NCI-H748 (cell line): Measurements from ENCODE around the gene CORO2B.
"Not testable (repeated sequence)": the region's sequence is repeated elsewhere in the genome, so short reads cannot be mapped to it uniquely, and the experiment has no call there.

Experiments used
- DNase-seq: peaks from one replicate; lab custom pipeline; 2025; ENCODE audit not compliant: unreplicated experiment; lab: John Stamatoyannopoulos, UW

CORO2B gene

DNA sequence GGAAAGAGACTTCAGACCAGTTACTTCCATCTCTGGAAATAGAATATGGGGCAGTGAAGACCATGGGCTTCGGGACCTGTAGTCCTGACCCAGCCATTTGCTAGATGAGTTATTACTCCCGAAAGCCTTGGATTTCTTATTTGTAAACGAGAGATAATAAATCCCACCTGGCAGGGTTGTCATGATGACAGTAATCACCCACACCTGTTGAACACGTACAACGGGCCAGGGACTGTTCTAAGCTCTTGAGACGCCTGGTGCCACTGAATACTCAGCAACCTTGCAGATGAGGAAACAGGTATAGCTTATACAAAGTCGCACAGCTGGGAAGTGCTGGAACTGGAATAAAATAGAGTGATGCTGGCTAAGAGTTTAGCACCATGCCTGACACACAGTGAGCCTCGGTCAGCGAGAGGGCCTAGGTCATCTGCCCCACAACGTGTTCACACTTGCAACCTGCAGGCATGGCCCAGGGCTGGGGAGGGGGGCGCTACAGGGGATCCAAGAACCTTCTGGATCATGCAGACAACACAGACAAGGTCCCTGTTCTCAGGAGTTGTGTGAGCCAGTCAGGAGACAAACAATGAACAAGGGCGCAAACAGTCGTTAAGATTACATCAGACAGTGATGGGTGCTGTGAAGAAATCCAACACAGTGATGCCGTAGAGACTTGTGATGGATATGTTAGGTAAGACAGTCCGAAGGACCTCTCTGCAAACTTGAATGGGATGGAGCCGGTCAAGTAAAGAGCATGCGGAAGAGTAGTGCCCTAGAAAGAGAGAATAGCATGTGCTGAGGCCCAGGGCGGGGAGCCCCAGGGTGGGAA is 89.2 kb downstream of the CORO2B start:
- DNase-seq, result no peak

DNA sequence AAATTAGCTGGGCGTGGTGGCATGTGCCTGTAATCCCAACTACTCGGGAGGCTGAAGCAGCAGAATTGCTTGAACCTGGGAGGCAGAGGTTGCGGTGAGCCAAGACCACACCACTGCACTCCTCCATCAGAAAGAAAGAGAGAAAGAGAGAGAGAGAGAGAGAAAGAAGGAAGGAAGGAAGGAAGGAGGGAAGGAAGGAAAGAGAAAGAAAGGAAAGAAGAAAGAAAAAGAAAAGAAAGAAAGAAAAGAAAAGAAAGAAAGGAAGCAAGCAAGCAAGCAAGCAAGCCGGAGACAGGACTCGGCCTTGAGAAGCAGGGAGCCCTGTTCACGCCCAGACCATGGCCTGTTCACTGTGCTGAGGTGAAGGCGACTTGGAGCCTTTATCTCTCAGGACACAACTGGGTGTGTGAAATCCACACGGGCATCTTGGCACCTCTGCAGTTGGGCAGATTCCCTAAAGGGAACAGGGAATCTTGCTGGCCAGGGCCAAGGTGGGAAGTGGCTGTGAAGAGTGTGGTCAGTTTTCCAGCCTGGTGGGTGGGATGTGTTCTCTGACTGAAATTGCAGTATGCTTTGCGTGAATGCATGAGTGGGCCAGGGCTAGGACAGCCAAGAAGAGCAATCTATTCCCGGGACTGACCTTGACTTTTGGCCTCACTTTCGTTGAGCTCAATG is 90.3 kb downstream of the CORO2B start:
- DNase-seq, result no peak

DNA sequence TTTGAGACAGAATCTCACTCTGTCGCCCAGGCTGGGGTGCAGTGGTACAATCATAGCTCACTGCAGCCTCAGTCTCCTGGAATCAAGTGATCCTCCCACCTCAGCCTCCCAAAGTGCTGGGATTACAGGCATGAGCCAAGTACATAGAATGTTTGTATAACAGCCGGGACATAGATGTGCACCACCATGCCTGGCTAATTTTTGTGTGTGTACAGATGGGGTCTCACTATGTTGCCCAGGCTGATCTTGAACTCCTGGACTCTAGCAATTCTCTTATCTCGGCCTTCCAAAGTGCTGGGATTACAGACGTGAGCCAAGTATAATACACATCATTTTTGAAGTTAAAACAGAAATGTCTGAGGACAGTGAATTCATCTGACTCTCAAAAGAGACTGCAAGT is 93.5 kb downstream of the CORO2B start:
- no peak for DNase-seq

DNA sequence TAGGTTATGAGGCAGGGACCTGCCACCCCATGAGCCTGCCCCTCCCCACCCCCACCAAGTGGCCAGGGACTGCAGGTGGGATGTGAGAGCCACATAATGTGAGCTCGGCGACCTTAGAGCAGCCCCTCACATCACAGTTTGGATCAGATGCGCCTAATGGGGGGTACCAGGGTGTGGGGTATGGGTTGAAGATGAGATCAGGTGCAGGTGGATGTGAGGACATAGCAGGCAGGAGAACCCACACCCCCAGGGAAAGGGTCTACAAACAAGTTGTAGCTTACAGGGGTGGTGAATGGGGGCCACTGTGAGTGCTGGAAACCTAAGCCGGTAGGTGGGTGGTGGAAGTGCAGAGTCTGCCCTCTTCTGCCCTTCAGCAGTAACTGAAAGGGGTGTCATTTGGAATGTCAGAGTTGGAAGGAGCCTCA is 94.0 kb downstream of the CORO2B start:
- DNase-seq, result peak; percentile 21

DNA sequence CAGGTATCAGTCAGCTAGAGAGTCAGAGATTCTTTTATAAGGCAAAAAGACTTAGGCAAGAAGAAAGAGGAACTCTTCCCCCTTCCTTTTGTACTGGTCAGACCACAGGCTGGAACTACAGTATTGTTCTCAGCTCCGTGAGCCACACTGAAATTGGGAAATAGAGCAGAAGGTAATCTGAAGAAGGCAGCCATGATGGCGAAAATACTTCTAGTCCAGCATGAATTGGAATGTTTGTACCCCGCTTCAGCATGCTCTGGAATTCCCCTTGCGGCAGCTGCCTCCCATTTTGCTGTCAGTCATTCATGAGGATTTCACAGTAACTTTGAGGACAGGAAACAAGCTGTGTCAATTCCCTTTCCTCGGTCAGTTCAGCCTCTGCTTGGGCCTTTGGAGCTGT is 96.2 kb downstream of the CORO2B start:
- no peak for DNase-seq

DNA sequence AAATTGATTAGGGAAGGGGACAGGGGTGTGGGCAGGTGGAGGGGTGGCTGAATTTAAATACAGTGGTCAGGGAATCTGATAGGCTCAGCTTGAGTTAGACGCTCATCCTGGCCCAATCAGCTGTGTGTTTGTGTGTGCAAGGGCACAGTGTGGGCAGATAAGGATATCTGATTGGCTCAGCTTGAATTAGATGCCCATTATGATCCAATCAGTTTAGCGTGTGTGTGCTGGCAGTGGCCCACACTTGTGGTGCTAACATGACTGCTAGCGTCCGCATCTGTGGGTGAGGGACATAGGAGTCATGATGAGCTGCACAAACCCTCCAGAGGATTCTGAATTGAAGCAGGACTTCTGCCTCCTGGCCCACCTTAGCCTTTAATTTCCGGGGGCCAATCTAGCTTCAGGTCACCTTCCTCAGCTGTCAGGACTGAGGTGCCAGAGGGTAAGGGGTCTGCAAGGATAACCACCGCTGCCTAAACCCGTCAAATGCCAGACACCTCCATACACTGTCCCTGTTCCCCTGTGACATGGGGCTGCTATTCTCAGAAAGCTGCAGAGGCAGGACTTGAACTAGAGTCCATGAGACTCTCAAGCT is 97.3 kb downstream of the CORO2B start:
- no peak for DNase-seq

DNA sequence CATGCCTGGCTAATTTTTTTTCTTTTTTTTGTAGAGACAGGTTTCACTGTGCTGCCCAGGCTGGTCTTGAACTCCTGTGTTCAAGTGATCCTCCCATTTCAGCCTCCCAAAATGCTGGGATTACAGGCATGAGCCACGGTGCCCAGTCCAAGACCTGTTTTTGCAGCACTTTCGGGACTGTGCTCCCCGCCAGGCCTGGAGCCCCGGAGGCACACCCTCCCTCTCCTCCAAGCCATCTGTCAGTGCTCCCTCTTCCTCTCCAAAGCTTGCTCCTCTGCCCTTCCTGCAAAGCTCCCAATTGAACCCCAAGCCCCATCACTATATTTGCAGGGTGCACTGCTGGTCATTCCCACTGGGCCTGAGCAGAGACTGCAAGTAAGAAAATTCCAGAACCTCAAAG is 98.1 kb downstream of the CORO2B start:
- no peak for DNase-seq

DNA sequence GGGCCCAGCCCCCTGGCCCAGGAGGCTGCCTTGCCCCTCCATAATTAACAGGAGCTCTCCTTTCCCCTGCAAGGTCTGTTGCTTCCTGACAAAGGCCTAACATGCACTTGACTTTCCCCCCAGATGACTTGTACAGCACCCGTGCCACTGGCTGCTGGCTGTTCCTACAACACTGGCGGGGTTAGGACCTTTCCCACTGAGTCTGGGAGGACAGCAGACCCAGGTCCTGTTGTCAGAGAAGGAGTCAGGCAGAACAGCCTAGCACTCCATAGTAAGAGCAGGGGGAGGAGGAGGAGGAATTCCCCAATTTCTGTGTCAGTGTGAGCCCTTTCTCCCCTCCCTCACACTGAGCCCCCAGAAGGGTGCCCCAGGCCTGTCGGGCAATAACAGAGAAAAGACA is 99.2 kb downstream of the CORO2B start:
- DNase-seq, result no peak

DNA sequence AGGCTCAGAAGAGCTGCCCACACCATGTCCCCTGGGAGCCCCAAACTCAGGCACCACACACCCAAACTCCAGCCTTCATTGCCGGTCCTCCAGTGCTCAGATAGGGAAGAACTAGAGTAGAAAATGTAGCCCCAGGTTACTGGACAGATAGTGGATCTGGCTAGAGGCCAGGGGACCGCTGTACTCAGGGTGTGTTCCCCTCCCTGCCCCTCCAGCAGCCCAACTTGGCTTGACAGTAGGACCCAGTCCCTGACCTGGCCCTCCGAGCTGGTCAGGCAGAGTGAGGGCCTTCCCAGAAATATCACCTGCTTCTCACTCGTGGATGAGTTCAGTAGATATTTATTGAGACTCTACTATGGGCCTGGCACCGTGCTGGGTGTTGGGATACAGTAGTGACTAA is 100.0 kb downstream of the CORO2B start:
- no peak for DNase-seq

DNA sequence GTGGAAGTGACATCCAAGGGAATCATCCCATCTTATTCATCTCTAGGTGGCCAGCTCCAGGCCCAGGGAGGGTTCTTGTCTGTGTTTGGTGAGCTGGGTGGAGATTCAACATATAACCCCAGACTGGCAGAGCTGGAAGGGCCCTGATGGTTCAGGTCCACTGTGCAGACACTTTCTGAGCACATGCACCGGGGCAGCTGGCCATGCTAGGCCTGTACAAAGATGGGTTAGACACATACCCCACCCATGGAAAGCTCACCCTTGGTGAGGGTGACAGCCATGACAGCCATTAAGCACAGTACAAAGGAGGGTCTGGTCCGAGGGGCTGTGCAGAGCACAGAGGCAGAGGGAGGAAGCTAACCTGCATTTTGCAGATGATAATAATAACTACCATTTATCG is 100.4 kb downstream of the CORO2B start:
- no peak for DNase-seq

DNA sequence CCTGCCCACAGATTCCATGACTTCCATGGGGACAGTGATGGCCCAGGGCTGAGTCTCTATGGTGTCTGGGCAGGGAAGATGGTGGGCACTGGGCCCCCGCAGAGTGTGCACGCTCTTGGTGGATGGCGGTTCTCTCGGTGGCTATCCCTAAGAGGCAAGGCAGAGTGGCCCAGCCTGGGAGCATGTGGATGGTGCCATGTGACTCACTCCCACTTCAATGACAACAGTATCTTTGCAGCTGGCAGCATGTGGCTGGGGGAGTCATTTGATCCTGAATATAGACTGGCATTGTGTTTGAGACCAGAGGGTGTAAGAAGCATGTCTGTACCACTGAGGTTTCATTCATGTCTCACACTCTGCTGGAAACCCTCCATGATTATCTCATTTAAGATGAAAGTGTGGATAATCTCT is 101.2 kb downstream of the CORO2B start:
- DNase-seq, result no peak

DNA sequence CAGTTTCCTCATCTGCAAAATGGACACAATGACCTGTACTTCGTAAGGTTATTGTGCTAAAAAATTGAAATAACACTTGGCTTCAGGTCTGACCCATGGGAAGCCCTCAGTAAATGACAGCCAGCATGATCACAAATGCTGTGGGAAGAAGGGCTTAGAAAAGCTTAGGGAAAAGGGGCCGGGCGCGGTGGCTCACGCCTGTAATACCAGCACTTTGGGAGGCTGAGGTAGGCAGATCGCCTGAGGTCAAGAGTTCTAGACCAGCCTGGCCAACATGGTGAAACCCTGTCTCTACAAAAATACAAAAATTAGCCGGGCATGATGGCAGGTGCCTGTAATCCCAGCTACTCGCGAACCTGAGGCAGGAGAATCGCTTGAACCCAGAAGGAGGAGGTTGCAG is 102.0 kb downstream of the CORO2B start:
- DNase-seq, result not testable (repeated sequence)

DNA sequence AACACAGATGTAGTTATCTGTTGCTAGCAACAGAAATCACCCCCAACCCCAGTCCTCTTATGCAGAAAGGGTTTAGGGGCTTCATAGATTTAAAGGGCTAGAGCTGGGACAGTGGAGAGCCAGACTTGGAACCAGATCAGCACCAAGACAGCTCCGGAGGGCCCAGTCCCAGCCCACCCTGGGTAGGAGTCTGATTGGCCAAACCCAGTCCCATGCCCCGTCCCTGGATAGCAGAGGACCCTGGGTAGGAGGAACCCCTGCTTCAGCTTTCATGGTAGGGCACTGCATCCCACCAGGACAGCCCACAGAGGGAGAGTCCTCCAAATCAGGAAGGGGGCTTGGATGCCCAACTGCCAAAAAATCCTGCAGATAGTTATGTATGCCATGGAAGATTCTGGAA is 103.0 kb downstream of the CORO2B start:
- DNase-seq, result no peak

DNA sequence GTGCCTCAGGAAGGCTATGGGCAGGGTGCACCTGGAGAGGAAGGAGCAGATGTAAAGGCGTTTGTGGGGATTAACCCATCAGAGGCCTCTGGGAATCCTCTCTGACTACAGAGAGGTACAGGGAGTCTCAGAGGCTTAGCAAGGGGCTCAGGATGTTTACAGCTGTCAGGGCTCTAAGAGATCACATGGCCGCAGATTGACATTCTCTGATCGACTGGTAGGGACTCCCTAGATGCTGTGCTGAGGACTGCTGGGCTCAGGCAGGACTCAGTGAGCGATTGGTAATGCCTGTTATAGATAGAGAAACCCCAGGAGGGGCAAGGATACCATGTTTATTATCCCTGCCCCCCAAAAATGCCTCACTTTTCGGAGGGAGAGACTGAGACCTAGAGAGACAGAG is 103.5 kb downstream of the CORO2B start:
- DNase-seq, result no peak

DNA sequence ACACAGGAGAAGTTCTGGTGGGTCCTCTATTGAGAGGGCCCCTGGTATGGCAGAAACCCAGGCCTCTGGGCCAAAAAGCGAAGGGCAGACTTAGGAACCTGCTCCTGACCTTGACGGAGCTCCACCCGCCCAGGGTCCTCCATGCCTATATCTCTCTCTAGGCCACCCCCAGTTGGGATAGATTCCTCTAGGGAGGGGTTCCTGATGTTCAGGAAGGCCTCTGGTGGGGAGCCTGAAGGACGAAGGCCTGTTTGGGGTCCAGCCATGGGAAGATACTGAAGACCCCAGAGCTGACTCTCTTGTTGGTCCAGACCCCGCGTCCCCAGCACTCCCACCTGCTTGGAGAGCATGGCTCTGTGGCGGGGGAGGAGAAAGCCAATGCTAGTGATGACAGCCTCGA is 104.2 kb downstream of the CORO2B start:
- DNase-seq, result no peak

DNA sequence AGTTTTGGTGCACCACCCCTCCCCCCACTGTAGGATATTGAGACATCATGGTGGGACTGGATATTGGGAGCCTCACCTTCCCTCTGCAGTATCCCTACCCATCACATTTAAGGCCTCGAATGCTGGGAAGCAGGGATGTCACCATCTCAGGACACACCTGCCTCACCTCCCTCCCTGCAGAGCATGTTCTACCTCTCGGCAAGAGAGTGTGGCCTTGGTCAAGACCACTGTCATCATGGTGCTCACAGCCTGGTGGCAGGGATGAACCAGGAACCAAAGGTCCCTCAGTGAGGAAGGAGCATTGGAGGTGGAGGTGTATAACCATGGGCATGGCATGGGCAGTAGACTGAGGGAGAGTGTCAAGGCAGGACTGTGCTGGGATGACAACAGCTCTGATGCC is 104.8 kb downstream of the CORO2B start:
- DNase-seq, result no peak

DNA sequence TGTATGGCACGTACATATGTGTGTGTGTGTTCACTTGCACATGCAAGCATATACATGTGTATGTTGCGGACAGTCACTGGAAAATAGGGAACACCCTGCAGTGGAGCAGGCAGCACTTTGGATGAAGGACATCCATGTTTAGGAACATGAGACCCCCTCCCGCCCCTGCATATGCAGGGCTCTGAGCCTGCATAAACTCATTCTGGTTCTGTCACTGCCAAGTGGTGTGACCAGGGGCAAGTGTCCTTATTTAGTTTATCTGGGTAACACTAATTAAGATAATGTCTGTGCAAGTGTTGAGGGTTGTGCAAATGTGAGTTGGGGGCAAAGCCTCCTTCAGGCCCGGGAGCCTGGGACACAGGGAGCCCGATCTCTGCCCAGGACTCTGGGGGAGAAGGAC is 105.7 kb downstream of the CORO2B start:
- no peak for DNase-seq

DNA sequence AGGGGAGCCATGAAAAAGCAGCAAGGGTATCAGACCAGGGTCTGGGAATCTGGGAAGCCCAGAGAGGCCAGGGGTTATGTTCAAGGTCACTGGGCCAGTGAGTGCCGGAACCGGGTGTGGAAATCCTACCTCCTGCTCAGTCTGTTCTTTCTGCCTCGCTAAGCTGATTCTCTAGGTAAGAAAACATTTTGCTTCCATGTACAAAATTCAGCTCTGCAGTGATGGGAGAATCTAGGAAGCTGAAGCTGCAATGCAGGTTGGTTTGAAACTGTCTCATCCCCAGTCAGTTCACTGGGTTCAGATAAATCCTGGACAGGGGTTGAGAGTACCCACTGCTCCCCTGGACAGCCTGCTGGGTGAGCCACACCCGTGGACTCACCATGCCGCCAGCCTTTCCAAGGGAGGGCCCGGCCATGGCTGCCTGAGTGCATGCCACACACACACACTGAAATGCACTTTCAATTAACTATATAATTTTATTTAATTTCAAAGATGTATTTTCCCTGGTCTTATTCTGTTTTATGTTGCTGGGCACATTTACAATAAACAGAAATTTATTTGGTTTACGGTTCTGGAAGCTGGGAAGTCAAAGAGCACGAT is 108.4 kb downstream of the CORO2B start:
- no peak for DNase-seq

DNA sequence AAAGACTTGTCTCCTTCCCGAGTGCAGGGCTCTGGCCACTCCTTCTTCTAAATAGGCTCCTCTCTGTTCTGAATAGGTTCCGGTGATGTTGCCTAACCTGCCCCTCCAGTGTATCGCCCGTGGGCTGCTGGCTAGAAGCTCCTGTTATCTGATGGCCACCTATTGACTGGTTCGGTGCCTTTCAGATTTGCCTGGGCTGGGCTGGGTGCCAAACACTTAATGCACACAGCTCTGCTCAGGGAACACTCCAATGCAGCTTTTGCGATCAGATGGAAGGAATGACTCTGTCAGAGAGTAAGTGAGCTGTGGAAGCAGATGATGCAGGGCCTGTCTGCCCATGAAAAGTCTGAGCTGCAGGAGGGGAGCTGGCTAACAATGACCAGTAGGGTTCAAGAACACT is 112.9 kb downstream of the CORO2B start:
- peak; percentile 33 for DNase-seq

DNA sequence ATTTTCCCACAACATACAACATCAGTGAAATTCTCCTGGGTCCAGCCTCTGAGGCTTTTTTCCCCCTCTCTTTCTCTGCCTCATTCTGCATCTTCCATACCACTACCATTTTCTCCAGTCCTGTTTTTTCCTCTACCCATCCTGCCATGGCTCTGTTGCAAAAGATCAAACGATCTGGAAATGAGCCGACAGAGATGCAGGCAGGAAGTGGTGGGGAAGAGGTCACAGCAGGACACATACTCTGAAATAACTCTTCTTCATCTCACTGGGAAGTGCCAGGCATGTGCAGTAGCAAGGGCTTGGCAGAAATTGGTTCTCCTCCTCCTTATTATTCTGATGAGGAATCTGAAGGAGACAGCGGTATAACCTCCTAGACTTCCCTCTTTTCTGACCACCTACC is 114.3 kb downstream of the CORO2B start:
- DNase-seq, result no peak

DNA sequence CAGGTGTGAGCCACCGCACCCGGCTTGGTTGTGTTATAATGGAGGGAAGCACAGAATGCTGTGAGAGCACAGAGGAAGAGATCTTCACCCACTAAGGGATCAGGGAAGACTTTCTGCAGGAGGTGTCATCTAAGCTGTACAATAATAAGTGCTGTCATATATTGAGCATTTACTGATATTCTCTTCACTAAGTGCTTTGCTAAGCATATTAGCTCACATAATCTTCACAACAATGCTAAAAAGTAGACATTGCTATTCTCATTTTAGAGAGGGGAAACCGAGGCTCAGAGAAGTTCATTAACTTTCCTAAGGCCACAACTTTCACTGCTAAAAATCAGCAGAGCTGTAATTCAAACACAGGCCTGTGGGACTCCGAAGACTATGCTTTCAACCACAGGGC is 115.3 kb downstream of the CORO2B start:
- no peak for DNase-seq

DNA sequence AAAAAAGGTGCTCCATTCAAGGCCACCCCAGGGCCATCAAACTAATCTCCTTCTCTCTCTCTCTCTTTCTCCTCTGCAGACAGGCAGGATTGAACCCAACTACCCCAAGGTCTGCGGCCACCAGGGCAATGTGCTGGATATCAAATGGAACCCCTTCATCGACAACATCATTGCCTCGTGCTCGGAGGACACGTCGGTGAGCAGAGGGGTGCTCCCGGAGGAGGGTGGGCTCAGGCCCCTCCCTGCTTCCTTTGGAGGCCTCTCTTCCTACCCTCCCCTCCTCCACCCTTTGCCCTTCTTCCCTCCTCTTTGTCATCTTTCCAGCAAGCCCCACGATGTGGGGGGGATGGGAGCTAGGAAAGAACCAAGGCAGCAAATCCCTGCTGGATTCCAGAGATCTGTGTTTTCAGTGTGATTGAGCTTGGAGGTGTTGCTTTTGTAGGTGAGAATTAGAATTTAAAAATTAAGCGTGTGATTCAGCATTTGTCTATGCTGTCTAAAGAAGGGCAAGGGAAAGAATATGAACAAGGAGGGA is 116.3 kb downstream of the CORO2B start:
- DNase-seq, result no peak
